BLaER1 treated with 17β-estradiol and CSF1 and Interleukin-3, amounts not matched to agents 10 nM and 100 nM (cell line): Measurements from ENCODE around the gene LRCH1.

Experiments used
- H3K27ac ChIP-seq, 11 experiments: shearing (Covaris generic); formaldehyde crosslinking; 2 replicates each; pipeline ENCODE4 v1.8.1; 2022
- H3K27me3 ChIP-seq, 11 experiments: shearing (Covaris generic); formaldehyde crosslinking; 2 replicates each; pipeline ENCODE4 v1.8.1; 2022
- H3K36me3 ChIP-seq, 11 experiments: shearing (Covaris generic); formaldehyde crosslinking; 2 replicates each; pipeline ENCODE4 v1.8.1; 2022
- H3K4me1 ChIP-seq, 10 experiments: shearing (Covaris generic); formaldehyde crosslinking; 2 replicates each; pipeline ENCODE4 v1.8.1; 2022
- H3K4me2 ChIP-seq, 11 experiments: shearing (Covaris generic); formaldehyde crosslinking; 2 replicates each; pipeline ENCODE4 v1.8.1; 2022
- H3K4me3 ChIP-seq, 10 experiments: shearing (Covaris generic); formaldehyde crosslinking; 2 replicates each; pipeline ENCODE4 v1.8.1; 2022
- H3K9ac ChIP-seq, 11 experiments: shearing (Covaris generic); formaldehyde crosslinking; 2 replicates each; pipeline ENCODE4 v1.8.1; 2022
- H3K9me3 ChIP-seq, 11 experiments: shearing (Covaris generic); formaldehyde crosslinking; replicated peaks in 1 of 11; 2 replicates each; pipeline ENCODE4 v1.8.1; 2022
- H4K20me1 ChIP-seq, 11 experiments: shearing (Covaris generic); formaldehyde crosslinking; 2 replicates each; pipeline ENCODE4 v1.8.1; 2022
- Cebpa-rat ChIP-seq, 11 experiments: shearing (Covaris generic); IDR thresholded peaks; 2 replicates each; pipeline ENCODE4 v1.8.1; 2022

Gene LRCH1

DNA sequence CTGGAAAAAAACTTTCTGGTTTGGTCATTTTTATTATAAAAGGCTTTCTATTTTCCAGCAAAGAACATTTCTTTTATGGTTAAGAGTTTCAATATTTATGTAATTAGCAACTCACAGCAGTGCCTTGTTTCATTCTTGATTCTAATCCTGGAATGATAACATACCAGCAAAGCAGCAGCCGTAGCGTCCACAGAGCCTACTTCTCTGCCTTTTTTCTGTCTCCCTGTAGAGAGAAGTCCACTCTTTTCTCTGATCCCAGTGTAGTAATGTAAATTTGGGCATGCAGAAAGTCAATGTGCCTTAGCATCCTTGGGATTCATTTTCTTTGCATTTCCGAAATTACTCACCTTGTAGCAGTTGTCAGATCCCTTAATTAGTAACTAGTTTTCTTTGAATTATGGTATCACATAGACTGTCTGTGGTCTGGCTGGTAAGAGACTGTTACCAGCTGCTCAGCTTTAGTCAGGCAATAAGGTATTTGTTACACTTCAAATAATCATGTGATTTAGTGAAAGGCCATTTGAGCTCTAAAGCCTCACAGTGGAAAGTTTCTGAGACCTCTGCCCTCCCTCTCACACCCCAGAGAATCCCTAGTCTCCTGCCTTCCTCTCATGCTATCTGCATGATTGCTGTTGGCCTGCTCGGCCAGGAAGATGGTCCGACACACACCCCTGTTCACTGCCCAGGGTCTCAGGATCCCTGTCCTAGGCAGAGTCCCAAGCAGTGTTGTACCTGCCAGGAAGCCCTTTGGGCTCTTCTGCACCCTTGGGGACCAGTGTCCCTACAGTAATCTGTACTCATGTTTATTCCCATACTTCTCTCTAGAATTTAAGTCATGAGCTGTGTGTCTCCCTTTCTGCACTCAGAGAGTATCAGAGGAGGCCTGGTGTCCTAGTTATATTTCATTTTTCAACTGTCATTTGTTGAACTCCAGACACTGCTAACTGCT is 86.3 kb downstream of the LRCH1 start:
- Histone ChIP-seq H3K27me3 (no peaks in the 10 kb centered on the region), H4K20me1 (peaks cover 29 to 99% (median 86%) of the 10 kb centered on the region in 11 experiments), H3K4me2 (peak overlapping the region in 2 of 11 experiments; percentile 71 to 75; a peak in 5 of 22 replicates), H3K9me3 (peaks cover 0 to 7% (median 1%) of the 10 kb centered on the region in 11 experiments; a peak in 5 of 22 replicates), H3K4me1 (peaks cover 19 to 50% (median 26%) of the 10 kb centered on the region in 10 experiments), H3K27ac (no peak overlapping the region), H3K36me3 (peaks cover 0 to 14% (median 0%) of the 10 kb centered on the region in 11 experiments; a peak in 3 of 22 replicates), H3K9ac (no peak overlapping the region), H3K4me3 (no peak overlapping the region)
- TF ChIP-seq Cebpa-rat (IDR thresholded peaks at IDR 0.05) = no peak

- Histone ChIP-seq H3K9me3 (no peaks in the 10 kb centered on the region), H3K4me3 (no peak overlapping the region), H3K36me3 (0 out of 22 replicates have a peak, but pooled peaks cover 0 to 14% (median 0%) of the 10 kb centered on the region in 11 experiments), H3K4me1 (peaks cover 19 to 50% (median 26%) of the 10 kb centered on the region in 10 experiments), H3K9ac (no peak overlapping the region), H3K27me3 (no peaks in the 10 kb centered on the region), H3K27ac (peak overlapping the region in 4 of 11 experiments; percentile 12 to 38 (median 21); a peak in 4 of 22 replicates), H4K20me1 (peaks cover 30 to 99% (median 87%) of the 10 kb centered on the region in 11 experiments), H3K4me2 (peak overlapping the region; percentile 53 to 75 (median 69))
- TF ChIP-seq Cebpa-rat (IDR thresholded peaks at IDR 0.05) = no peak
These were observed 87.9 kb downstream of the LRCH1 start for GRCh38 chr13:46640843-46641242.

GRCh38 chr13:46641274-46642081 is 88.5 kb downstream of the LRCH1 start:
- Histone ChIP-seq H3K4me3 (no peak overlapping the region), H3K9me3 (no peaks in the 10 kb centered on the region), H3K27me3 (no peaks in the 10 kb centered on the region), H3K9ac (no peak overlapping the region), H3K36me3 (0 out of 22 replicates have a peak, but pooled peaks cover 0 to 8% (median 0%) of the 10 kb centered on the region in 11 experiments), H3K4me2 (peak overlapping the region; percentile 53 to 75 (median 69)), H4K20me1 (peaks cover 30 to 99% (median 87%) of the 10 kb centered on the region in 11 experiments), H3K27ac (peak overlapping the region in 6 of 11 experiments; percentile 0 to 38 (median 14); a peak in 6 of 22 replicates), H3K4me1 (peaks cover 19 to 46% (median 26%) of the 10 kb centered on the region in 10 experiments)
- no peak for TF ChIP-seq Cebpa-rat (IDR thresholded peaks at IDR 0.05)

- peaks cover 19 to 45% (median 30%) of the 10 kb centered on the region in 10 experiments for H3K4me1 ChIP-seq
- H3K4me2 ChIP-seq = peak overlapping the region in 10 of 11 experiments; percentile 53 to 75 (median 70); a peak in 11 of 22 replicates
- 0 out of 22 replicates have a peak overlapping the region, but pooled peaks of 2 of the 11 experiments have one; percentile 7 to 10 for H3K27ac ChIP-seq
- H3K9ac ChIP-seq = no peak overlapping the region
- no peaks in the 10 kb centered on the region for H3K9me3 ChIP-seq
- no peak for TF ChIP-seq Cebpa-rat (IDR thresholded peaks at IDR 0.05)
- H4K20me1 ChIP-seq = peaks cover 25 to 99% (median 87%) of the 10 kb centered on the region in 11 experiments
- H3K36me3 ChIP-seq = 0 out of 22 replicates have a peak, but pooled peaks cover 0 to 4% (median 0%) of the 10 kb centered on the region in 11 experiments
- no peak overlapping the region for H3K4me3 ChIP-seq
- no peaks in the 10 kb centered on the region for H3K27me3 ChIP-seq
These were observed 89.3 kb downstream of the LRCH1 start for GRCh38 chr13:46642254-46642653.

DNA sequence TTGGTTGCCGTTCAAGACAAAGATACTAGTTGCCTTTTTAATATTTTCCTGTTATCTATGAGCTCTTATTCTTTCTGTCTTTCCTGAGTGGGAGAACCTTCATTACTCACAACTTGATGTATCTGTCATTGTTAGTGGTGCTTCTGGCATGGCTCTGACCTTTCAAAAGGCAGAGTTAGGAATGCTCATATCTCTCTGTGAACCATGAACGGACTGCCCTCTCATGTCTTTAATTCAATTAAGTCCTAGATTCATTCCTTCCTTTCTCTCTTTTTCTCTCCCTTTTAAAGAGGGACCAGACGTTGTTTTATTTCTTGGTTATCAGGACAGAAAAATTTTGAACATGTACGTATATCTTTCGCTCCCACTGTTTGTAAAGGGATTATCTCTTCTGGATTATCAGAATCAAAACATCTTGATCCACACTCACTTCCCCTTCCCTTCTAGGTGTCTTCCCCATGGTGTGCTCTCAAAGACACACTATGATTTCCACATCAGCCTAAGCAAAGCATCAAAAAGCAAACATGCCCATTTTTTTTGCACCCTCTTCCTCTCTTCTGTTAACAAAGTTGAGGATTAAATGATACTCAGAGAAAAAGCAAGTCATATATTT is 90.3 kb downstream of the LRCH1 start:
- no peak for TF ChIP-seq Cebpa-rat (IDR thresholded peaks at IDR 0.05)
- no peaks in the 10 kb centered on the region for H3K9me3 ChIP-seq
- no peak overlapping the region for H3K4me3 ChIP-seq
- H3K4me2 ChIP-seq = no peak overlapping the region
- H3K36me3 ChIP-seq = no peaks in the 10 kb centered on the region
- H3K9ac ChIP-seq = no peak overlapping the region
- peaks cover 33 to 100% (median 90%) of the 10 kb centered on the region in 11 experiments for H4K20me1 ChIP-seq
- no peak overlapping the region for H3K27ac ChIP-seq
- no peaks in the 10 kb centered on the region for H3K27me3 ChIP-seq
- peaks cover 29 to 55% (median 40%) of the 10 kb centered on the region in 10 experiments for H3K4me1 ChIP-seq

GRCh38 chr13:46644816-46645215 is 91.8 kb downstream of the LRCH1 start:
- H3K4me2 ChIP-seq = no peak overlapping the region
- H3K36me3 ChIP-seq = no peaks in the 10 kb centered on the region
- H3K27ac ChIP-seq = no peak overlapping the region
- H3K4me1 ChIP-seq = peaks cover 25 to 50% (median 36%) of the 10 kb centered on the region in 10 experiments
- H3K9ac ChIP-seq = no peak overlapping the region
- no peak overlapping the region for H3K4me3 ChIP-seq
- no peak for TF ChIP-seq Cebpa-rat (IDR thresholded peaks at IDR 0.05)
- H4K20me1 ChIP-seq = peaks cover 27 to 99% (median 90%) of the 10 kb centered on the region in 11 experiments; a peak in 21 of 22 replicates
- no peaks in the 10 kb centered on the region for H3K9me3 ChIP-seq
- H3K27me3 ChIP-seq = no peaks in the 10 kb centered on the region

DNA sequence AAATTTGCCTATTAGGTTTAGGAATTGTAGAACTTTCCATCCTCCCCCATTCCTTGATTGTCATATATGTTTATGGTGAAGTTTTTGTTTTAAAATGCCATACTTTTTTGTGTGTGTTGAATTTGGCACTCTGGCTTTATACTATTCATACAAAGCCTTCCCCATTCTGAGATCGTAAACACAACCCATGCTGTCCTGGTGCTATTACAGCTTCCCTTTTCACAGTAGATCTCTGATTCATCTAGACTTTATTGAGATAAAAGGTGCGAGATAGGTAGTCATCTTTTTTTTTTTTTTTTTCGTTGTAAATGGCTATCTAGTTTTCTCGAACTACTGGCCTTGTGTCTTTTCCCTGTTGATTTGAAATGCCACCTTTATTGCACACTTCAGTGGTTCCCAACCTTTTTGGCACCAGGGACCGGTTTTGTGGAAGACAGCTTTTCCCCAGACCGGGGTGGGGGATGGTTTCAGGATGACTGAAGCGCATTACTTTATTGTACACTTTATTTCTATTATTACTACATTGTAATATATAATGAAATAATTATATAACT is 94.6 kb downstream of the LRCH1 start:
- Histone ChIP-seq H3K9ac (no peak overlapping the region), H3K9me3 (peaks cover 0 to 7% (median 0%) of the 10 kb centered on the region in 11 experiments; a peak in 3 of 22 replicates), H4K20me1 (peaks cover 7 to 87% (median 68%) of the 10 kb centered on the region in 11 experiments; a peak in 19 of 22 replicates), H3K4me2 (peak overlapping the region in 10 of 11 experiments; percentile 5 to 53 (median 40); a peak in 16 of 22 replicates), H3K27ac (no peak overlapping the region), H3K4me3 (no peak overlapping the region), H3K27me3 (no peaks in the 10 kb centered on the region), H3K36me3 (peaks cover 0 to 21% (median 16%) of the 10 kb centered on the region in 11 experiments; a peak in 21 of 22 replicates), H3K4me1 (peaks cover 8 to 38% (median 18%) of the 10 kb centered on the region in 10 experiments; a peak in 19 of 20 replicates)
- TF ChIP-seq Cebpa-rat (IDR thresholded peaks at IDR 0.05) = no peak
